Stimulated activated CD4-positive, alpha-beta T cell treated with anti-CD3 and anti-CD28 coated beads, Interleukin-15, amount 100 ng/mL, for 48 hours (primary cell): ENCODE measurements around the gene LIG1.

Experiments used
- DNase-seq, 2 donors: peaks; one replicate each; pipeline ENCODE4 v3.0.0-alpha.2; 2020; ENCODE audit warnings: low read depth in 2 of 2

LIG1 gene

DNA sequence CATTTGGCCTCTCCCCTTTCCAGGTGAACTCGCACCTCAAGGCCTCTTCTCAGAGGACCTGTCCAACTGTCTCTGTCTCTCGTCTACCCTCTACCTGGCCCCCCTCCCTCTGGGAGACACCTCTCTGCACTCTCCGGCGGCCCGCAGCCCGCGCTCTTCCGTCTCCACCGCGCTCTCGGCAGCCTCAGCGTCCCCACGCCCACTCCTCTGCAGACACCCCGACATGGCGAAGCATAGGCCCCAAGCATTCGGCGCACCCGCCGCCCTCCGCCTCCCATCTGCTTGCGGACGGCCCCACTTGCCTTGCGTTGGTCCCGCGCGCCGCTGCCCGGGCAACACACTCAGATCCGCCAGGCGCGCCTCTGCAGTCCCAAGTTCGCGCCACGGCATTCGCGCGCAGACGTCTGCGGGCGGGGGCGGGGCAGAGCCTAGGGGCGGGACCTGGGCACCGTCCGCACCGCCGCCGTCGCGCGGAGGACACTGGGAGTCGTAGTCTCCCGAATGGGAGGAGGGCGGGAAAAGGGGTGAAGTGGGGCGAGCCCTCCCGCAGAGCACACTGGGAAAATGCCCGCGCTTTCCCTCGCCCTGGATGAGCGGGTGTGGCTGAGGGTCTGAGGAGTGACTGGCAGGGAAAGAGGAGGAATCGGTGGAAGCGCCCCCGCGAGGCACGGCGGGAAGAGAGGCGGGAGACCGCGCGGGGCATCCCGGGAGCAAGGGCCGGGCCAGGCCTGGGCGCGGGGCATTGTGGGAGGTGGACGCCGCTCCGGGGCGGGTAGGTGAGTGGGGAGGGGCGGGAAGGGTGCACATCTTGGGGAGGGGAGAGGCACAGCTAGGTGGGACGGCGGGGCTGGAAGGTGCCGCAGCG is at the start of gene LIG1, which contains the start of gene ZSWIM9:
Gene LIG1, minus strand, starts transcription at position 406 of the 865 bp plus-strand sequence. CDS start 4,778 bp downstream, outside the sequence.
Gene ZSWIM9, plus strand, starts transcription at position 742 of the 865 bp plus-strand sequence. CDS start 1,123 bp downstream, outside the sequence.
- peak; percentile 85 to 88 for DNase-seq

DNA sequence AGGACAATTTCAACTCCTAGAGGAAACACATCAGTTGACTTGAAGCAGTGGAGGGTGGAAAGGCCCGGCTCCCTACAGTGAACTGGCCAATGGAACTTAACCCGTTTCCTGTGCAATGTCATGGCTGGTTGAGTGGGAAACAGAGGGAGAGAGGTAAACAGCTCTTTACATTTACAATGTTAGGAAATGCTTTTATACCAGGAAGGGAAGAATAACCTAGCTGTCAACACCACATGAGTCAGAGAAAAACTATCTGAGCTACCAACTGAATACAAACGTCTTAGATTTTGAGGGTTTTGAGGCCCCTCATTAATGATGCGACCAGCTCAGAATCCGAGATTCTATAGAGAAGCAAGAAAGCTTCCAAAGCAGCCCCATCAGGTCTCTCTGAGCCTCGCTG is 48.9 kb upstream of the LIG1 start:
- no peak for DNase-seq

DNA sequence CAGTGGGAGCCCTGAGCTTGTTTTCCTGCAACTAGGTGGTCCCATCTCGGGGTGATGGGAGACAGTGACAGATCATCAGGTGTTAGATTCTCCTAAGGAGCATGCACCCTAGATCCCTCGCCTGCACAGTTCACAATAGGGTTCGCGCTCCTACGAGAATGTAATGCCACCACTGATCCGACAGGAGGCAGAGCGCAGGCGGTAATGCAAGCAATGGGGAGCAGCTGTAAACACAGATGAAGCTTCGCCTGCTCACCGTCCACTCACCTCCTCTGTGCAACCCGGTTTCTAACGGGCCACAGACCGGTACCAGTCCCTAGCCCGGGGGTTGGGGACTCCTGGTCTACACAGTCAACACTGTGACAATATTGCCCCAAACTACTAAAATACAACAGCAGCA is 46.8 kb upstream of the LIG1 start:
- no peak for DNase-seq

DNA sequence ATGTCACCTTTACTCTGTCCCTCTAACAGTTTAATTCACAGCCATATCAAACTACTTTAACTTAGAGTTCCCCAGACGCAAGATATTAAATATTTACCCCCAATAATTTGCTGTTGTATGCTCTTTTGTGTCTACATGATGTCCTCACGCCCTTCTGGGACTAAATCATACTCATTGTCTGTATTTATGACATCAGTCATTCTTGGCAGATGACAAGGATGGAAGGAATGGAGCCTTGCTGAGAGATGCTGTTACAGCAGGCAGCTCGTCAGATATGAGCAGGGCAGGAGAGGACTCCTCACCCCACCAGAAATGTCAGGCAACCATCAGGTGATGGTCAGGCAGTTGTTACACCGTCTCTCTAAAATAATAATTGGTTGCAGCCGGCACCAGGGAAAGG is 43.8 kb upstream of the LIG1 start:
- DNase-seq = no peak

DNA sequence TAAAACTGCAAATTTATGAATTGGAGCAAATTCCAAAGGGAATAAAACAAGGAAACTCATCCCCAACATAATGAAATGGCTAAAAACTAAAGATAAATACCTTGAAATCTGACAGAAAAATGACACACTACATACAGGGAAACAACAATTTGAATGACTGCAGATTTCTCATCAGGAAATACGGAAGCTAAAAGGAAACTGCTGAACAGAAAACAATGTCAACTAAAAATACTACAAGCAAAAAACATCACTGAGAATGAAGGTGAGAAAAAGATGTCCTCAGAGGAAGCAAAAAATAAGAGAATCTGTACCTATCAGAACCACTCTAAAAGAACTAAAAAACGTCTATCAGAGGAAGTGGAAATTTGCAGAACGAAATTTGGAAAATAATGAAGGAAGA is 39.9 kb upstream of the LIG1 start:
- no peak for DNase-seq

DNA sequence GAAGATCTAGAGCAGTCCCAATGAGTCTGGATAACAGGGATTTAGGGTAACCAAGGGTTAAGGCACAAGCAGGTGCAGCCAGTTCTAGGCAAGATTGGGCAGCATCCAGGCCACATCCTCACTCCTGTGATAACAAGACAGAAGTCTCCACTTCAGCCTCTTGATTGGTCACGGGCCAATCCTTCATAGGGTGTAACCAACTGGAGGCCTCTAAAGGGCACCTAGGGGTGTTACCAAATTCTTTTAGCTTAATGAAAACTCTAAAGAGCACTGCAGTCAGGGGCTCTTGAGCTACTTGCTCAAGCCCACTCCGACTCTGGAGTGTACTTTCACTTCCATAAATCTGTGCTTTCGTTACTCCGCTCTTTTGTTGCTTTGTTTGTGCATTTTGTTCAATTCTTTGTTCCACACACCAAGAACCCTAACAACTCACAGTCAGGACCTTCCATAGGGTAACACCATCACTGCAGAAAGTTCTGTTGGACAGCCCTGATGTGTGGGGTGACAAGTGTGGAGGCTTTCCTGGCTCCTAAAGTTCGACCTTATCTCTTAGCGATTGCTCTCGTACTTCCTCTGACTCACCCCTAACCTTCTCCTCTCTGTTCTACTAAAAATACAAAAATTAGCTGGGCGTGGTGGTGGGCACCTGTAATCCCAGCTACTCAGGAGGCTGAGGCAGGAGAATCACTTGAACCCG is 36.4 kb upstream of the LIG1 start:
- no peak for DNase-seq

DNA sequence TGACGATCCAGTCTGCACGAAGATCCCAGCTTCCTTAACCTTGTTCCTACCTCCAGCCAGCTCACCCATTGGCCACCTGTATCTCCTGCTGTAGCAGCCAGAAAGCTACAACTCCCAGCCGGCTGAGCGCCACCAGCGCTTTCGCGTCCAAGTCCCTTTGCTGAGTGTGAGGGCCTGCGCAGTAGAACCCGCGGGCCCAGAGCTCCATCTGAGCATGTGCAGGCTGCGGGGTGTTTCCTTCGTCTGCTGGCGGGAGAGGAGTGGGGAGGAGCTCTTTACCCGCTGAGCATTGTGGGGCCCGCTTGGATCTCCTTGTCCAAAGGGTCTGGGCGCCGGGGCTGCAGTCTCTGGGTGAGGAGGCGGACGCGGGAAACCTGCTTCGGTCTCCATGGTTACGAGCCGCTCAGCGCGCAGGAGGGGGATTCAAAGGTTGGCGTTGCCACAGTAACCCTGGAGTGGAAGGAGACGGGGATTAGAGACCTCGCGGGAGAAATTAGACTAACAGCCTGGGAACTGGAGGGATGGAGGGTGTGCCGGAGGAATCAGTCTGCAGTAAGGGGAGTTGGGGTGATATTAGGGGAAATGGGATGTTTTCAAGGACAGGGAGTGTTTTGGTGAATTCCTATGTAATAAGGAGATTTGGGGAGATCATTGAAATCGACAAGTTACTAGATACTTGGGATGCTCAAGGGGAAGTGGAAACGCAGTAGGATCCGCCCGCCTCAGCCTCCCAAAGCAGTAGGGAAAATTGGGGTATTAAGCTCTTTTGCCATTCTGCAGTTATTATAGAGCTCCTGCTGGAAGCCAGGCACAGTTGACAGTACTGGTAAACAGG is 33.9 kb upstream of the LIG1 start:
- peak; percentile 90 to 93 for DNase-seq

DNA sequence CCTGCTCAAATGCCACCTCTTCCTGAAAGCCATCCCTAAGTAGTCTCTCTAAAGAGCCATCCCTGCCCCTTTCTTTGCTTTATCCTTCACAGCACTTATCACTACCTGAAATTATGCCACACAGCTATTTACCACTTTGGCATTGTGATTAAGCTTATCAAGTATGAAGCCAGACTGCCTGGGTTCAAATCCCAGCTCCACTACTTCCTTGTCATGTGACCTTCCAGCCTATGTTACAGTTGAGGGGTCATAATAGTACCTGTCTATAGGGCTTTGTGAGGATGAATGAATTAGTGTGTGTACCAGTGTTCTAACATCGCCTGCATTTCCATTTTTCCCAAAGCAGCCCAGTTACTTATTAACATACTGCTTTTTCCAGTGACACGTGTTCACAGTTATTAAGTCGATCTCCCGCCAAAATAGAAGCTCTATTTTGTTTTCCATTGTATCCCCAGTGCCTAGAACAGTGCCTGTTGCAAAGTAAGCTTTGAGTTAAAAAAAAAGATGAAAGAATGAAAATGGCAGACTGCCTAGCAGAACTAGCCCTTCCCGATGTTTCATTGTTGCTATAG is 33.2 kb upstream of the LIG1 start:
- no peak for DNase-seq

DNA sequence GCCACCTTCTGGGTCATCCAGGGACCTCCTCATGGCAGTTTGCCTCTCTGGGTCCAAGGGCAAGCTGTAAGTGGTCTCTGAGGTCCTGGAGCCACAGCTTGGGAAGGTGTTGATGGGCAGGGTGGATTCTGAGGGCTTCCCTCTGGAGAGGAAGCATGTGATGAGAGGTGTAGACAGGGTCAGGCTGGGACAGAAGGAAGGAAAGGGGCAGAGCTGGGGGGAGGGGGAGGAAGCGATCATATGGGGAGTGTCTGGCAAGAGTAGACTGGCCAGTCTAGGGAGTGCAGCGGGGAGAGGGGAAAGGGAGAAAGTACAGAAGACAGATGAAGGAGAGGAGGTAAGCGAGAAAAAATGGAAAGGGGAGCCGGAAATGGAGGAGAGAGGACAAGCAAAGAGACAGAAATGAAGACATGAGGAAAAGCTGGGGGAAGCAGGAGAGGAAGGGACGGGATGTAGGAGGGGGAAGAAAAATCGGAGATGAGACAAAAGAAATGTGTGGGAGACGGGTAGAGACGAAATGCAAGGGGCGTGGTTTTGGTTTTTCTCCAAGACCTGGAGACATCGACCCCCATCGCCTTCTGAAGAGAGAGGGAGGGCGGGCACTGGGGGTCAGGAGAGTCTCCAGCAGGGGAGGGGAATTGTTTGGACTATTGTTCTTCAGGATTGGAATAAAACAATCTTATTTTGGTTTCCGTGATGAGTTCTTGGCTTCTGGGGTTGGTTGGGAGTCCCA is 27.0 kb upstream of the LIG1 start:
- no peak for DNase-seq

DNA sequence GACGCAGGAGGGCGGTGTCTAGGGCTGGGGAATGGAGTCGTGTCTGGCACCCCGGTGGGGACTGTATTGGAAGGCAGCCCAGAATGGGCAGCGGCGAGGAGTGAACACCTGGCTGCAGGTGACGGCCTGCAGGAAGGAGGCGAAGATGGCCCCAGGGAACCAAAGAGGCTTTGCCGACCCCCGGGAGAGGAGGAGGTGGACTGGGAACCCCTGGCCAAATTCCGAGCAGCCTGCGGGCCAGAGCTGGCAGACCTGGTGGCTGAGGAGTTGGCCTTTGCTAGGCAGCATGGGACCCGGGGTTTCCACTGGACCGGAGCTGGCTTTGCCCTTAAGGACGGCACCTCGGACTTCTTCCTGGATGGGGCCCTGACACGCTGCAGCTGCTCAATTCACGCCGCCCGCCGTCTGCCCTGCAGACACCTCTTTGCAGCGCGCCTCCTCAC is 26.2 kb upstream of the LIG1 start:
- DNase-seq = no peak

DNA sequence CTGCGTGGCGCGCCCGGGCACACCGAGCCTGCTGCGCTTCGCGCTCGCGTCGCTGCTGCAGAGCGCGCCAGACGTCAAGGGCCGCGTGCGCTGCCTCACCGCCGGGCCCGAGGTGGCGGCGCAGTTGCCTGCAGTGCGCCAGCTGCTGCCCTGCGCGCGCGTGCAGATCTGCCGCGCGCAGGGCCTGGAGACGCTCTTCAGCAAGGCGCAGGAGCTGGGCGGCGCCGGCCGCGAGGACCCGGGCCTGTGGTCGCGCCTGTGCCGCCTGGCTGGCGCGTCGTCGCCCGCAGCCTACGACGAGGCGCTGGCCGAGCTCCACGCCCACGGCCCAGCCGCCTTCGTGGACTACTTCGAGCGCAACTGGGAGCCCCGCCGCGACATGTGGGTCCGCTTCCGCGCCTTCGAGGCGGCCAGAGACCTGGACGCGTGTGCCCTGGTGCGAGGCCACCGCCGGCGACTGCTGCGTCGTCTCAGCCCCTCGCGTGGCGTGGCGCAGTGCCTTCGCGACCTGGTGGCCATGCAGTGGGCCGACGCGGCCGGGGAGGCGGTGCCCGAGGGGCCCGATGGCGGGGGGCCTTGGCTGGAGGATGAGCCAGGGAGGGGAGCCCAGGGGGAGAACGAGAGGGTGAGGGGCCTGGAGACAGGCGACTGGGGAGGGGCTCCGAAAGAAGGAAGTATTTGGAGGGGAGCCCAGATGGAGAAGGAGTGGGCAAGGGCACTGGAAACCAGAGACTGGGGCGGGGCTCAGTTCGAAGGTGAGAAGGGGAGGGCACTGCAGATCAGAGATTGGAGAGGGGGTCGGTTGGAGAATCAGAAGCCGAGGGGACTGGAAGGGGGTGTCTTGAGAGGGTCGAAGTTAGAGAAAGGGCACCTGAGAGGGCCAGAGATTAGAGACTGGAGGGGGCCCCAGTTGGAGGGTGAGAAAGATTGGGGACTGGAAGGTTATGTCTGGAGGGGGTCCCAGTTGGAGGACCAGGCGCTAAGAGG is 25.0 kb upstream of the LIG1 start:
- no peak for DNase-seq

DNA sequence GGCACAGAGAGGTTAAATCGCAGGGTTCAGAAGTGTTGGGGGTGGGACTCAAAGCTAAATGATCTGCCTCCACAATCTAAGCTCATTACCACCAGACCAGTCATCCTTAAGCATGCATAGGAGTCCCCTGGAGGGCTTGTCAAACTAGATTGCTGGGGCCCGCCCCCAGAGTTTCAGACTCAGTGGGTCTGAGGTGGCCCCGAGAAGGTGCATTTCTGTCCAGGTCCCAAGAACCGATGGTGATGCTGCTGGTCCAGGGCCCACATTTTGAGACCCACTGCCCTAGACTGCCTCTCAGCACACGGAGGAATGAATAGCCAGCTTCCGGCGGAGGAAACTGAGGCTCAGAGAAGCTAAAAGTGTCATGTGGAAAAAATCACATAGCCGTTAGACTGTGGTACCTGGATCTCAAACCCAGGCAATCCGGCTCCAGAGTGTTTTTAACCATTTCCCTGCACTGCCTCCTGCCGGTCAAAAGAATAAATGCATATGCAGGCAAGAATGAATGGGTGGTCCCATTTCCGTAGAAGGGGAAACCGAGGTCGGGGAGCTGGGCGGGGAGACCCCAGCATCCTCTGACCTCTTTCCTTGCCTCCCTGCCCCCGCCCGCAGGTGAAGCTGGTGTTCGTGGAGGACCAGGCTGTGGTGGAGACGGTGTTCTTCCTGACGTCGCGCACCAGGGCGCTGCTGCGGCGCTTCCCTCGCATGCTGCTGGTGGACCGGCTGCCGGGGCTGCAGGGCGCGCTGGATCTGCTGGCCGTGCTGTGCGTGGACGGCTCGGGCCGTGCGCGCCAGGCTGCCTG is 24.1 kb upstream of the LIG1 start:
- no peak for DNase-seq

DNA sequence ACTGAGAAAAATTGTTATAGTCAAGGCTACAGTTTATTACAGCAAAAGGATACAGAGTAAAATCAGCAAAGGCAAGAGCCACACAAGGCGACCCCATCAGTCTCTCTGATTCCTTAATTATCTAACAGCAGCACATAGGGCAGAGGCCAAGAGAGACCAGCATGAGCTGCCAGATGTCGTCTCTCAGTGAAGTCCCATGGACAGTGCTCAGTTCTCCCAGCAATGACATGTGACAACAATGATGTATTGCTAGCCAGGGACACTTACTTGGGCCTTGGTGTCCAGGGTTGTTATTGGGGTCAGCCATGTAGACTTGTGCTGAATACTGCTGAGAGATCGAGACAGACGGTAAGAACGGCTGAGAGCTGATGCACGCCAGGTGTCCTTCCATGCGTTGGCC is 22.6 kb upstream of the LIG1 start:
- no peak for DNase-seq

DNA sequence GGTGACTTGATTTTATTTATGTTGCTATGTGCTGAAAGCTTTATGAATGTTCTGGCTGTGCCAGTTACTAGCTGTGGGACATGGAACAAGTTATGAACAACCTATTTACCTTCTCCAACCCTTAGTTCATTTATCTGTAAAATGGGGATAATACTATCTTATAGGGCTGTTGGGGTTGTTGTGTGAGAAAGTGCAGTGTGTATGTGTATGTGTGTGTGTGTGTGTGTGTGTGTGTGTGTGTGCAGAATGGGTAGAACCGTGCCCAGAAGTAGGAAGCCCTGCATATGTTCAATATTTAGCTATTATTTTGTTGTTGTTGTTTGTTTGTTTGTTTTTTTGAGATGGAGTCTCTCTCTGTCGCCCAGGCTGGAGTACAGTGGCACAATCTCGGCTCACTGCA is 20.7 kb upstream of the LIG1 start:
- no peak for DNase-seq

DNA sequence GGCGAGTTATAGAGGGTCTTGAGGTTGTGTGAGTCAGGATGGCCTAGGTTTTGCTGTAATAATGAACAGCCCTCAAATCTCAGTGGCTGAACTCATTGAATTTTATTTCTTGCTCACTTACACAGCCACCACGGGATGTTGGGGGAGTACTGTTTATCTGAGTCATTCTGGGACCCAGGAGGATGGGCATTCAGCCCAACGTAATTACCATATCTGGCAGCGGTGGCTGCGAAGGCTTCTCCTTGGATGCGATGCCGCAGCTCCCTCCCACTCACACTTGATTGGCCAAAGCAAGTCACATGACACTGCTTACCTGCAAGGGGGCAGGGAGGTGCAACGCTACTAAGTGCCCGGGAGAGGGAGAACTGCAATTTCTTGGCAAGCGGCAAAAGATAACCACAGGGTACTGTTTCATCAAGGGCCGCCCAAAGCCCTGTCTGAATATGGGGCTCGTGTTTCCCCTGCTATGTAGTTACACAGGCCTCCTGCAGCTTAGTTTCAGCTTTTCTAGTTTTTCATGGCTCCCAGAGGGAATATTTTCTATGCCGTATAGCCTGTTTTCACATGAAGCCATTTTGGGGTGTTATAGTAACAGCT is 20.2 kb upstream of the LIG1 start:
- peak in 1 of 2 donors; percentile 65 for DNase-seq

DNA sequence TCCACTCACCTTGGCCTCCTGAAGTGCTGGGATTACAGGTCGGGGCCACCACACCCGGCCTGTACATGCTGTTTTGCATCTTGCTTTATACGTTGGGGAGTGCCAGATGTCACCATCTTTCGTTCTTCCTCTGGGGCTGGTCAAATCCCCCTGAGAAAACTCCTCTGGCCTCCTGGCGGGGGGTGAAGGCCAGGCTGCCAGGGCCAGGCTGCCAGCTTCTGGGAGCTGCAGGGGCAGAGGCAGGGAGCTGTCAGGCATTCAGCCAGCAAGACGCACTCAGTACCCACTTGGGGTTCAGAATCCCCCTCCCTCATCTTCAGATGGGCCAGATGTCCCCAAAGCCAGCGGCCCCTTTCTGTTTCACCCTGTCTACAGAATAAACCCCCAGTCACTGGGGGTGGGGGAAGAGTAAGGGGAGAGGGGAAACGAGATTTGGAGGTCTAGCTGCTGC is 16.4 kb upstream of the LIG1 start:
- DNase-seq = no peak

DNA sequence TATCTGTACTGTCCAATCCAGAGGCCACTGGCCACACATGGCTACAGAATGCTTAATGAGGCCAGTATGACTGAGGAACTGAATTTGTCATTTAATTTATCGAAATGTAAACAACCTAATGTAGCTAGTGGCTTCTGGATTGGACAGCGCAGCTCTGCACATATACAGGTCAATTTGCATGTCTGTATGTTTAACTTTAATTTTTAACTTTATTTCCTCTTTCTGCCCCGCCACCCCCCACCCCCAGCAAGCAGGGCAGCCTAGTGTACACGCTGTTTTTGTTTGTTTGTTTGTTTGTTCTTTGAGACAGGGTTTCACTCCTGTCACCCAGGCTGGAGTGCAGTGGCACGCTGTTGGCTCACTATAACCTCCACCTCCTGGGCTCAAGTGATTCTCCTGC is 15.9 kb upstream of the LIG1 start:
- no peak for DNase-seq

DNA sequence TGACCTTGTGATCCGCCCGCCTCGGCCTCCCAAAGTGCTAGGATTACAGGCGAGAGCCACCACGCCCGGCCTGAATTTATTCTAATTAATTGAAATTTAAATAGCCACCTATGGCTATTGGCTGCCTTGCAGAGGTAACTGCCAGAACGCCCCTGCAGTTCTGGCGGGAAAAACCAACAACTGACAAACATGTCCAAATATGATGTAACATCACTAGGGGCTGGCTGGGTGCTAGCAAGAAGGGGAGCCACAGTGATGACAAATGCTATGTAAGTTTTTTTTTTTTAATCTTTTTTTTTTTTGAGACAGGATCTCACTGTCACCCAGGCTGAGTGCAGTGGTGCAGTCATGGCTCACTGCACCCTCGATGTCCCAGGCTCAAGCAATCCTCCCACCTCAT is 13.2 kb upstream of the LIG1 start:
- DNase-seq = no peak
